Keratinocyte (primary cell): ENCODE measurements around the gene KDM2A. TPM values are rescaled to one million over a fixed set of nuclear protein-coding genes. Genes with fewer than 3 reads are reported as not detected.

Experiments
- DNase-seq: peaks from one replicate; pipeline ENCODE4 v3.0.0-alpha.2; 2011; ENCODE audit warnings: low read depth, missing footprints, low spot score
- FAIRE-seq: peaks from 2 replicates; lab custom pipeline; 2011; peaks lifted over from hg19 to GRCh38; lab: Jason Lieb, UNC
- H2AFZ ChIP-seq: 2 replicates; pipeline ENCODE4 v1.6.0; 2012; ENCODE audit warnings: low read length, control low read depth, inconsistent platforms; ENCODE audit not compliant: control insufficient read depth
- H3K27ac ChIP-seq: 2 replicates; pipeline ENCODE4 v1.5.1; 2011; ENCODE audit warnings: low read length; ENCODE audit not compliant: control insufficient read depth, insufficient read depth
- H3K27me3 ChIP-seq: 3 replicates; pipeline ENCODE4 v1.6.0; 2011; ENCODE audit warnings: low read length; ENCODE audit not compliant: control insufficient read depth, insufficient read depth; ENCODE audit errors: extremely low read depth
- H3K36me3 ChIP-seq, 2 experiments: 2 replicates in 1 of 2; 3 replicates in 1 of 2; pipeline ENCODE4 v1.5.1; 2011; ENCODE audit warnings: low read length in 2 of 2, mild to moderate bottlenecking in 1 of 2; ENCODE audit not compliant: control insufficient read depth in 2 of 2, insufficient read depth in 2 of 2; ENCODE audit errors: extremely low read depth in 1 of 2
- H3K4me1 ChIP-seq: 3 replicates; pipeline ENCODE4 v1.5.1; 2011; ENCODE audit warnings: low read length; ENCODE audit not compliant: control insufficient read depth, insufficient read depth; ENCODE audit errors: extremely low read depth
- H3K4me2 ChIP-seq: 3 replicates; pipeline ENCODE4 v1.6.0; 2011; ENCODE audit warnings: low read depth, low read length; ENCODE audit not compliant: control insufficient read depth, insufficient read depth; ENCODE audit errors: extremely low read depth
- H3K4me3 ChIP-seq, 3 experiments: fragments of 200-600 bp in 1 of 3; sonication (generic) in 1 of 3; 2 replicates in 2 of 3; 3 replicates in 1 of 3; pipeline ENCODE4 v1.5.1; 2011 to 2016; ENCODE audit warnings: low read length in 3 of 3, mild to moderate bottlenecking in 3 of 3, control low read depth in 2 of 3, inconsistent platforms in 1 of 3, low read depth in 1 of 3, mixed read lengths in 1 of 3, mixed run types in 1 of 3, moderate library complexity in 1 of 3; ENCODE audit not compliant: control insufficient read depth in 2 of 3, insufficient read depth in 2 of 3; ENCODE audit errors: extremely low read depth in 1 of 3
- H3K79me2 ChIP-seq: 2 replicates; pipeline ENCODE4 v1.6.0; 2012; ENCODE audit warnings: low read length; ENCODE audit not compliant: control insufficient read depth, insufficient read depth
- H3K9ac ChIP-seq: 3 replicates; pipeline ENCODE4 v1.6.0; 2011; ENCODE audit warnings: low read length; ENCODE audit not compliant: control insufficient read depth, insufficient read depth; ENCODE audit errors: extremely low read depth
- H3K9me1 ChIP-seq: 3 replicates; pipeline ENCODE4 v1.6.0; 2011; ENCODE audit warnings: low read length; ENCODE audit not compliant: control insufficient read depth, insufficient read depth; ENCODE audit errors: extremely low read depth
- H3K9me3 ChIP-seq: 2 replicates; pipeline ENCODE4 v1.5.1; 2012; ENCODE audit warnings: low read depth, low read length; ENCODE audit not compliant: control insufficient read depth
- H4K20me1 ChIP-seq: 3 replicates; pipeline ENCODE4 v1.6.0; 2011; ENCODE audit warnings: low read length; ENCODE audit not compliant: control insufficient read depth, insufficient read depth; ENCODE audit errors: extremely low read depth
- EZH2 ChIP-seq: IDR thresholded peaks from one replicate; pipeline ENCODE4 v1.6.1; 2012; ENCODE audit warnings: inconsistent platforms, mild to moderate bottlenecking, low read length, moderate library complexity
- dilution Hi-C: fragments of 300-500 bp; cut with MboI; formaldehyde crosslinking; loops from one replicate; pipeline ENCODE4 v1.7.0; 2020; ENCODE audit warnings: low sequenced_read_pairs; ENCODE audit not compliant: extremely low pct_ligation_motif_present
- polyA plus RNA-seq, 5 experiments: library from polyadenylated mRNA; depleted of rRNA in 3 of 5; stranded (reverse) in 3 of 5; stranded (forward) in 1 of 5; unstranded in 1 of 5; fragments of >200 nt; gene quantifications; 1 replicate in 1 of 5; 2 replicates in 3 of 5; 3 replicates in 1 of 5; pipeline versions ENCODE4 v1.2.1 to v1.2.3, GENCODE V29; 2011 to 2012; ENCODE audit warnings: missing spikeins in 2 of 5, low read depth in 1 of 5, low replicate concordance in 1 of 5
- TF ChIP-seq, protein P1 (sequence below), 3 experiments: IDR thresholded peaks in 1 of 3; conservative IDR thresholded peaks in 1 of 3; optimal IDR thresholded peaks in 1 of 3; 2 replicates in 2 of 3; 3 replicates in 1 of 3; pipeline versions ENCODE3 to v1.5.1; 2011; ENCODE audit warnings: low read length in 3 of 3, mild to moderate bottlenecking in 3 of 3, moderate library complexity in 2 of 3, control low read depth in 1 of 3, inconsistent platforms in 1 of 3; ENCODE audit not compliant: insufficient read depth in 2 of 3; ENCODE audit errors: extremely low read depth in 1 of 3

Gene KDM2A
- polyA plus RNA-seq, 1 donor (not counting 4 experiments of a cell fraction or from before 2014, with no cell fraction given): 29.9 TPM

GRCh38 chr11:67264877-67265632 is 146.0 kb downstream of the KDM2A start:
- dilution Hi-C loops: no loop called here
- peak; percentile 78 for FAIRE-seq
- Histone ChIP-seq H3K4me2 (peak overlapping the region; percentile 42), H3K9me3 (no peaks in the 10 kb centered on the region), H3K4me1 (peaks cover 79% of the 10 kb centered on the region), H3K9ac (no peak overlapping the region), H3K79me2 (peaks cover 34% of the 10 kb centered on the region), H2AFZ (no peak overlapping the region), H3K27ac (no peak overlapping the region), H4K20me1 (no peaks in the 10 kb centered on the region), H3K9me1 (peaks cover 2% of the 10 kb centered on the region), H3K4me3 (no peak overlapping the region), H3K27me3 (no peaks in the 10 kb centered on the region), H3K36me3 (peaks cover 8 to 10% of the 10 kb centered on the region in 2 experiments)
- no peak for TF ChIP-seq EZH2
- TF ChIP-seq, protein P1, sequence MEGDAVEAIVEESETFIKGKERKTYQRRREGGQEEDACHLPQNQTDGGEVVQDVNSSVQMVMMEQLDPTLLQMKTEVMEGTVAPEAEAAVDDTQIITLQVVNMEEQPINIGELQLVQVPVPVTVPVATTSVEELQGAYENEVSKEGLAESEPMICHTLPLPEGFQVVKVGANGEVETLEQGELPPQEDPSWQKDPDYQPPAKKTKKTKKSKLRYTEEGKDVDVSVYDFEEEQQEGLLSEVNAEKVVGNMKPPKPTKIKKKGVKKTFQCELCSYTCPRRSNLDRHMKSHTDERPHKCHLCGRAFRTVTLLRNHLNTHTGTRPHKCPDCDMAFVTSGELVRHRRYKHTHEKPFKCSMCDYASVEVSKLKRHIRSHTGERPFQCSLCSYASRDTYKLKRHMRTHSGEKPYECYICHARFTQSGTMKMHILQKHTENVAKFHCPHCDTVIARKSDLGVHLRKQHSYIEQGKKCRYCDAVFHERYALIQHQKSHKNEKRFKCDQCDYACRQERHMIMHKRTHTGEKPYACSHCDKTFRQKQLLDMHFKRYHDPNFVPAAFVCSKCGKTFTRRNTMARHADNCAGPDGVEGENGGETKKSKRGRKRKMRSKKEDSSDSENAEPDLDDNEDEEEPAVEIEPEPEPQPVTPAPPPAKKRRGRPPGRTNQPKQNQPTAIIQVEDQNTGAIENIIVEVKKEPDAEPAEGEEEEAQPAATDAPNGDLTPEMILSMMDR (optimal IDR thresholded peaks at IDR 0.05 in 1 of 3, IDR thresholded peaks at IDR 0.05 in 1 of 3, conservative IDR thresholded peaks at IDR 0.05 in 1 of 3; ENCODE audit: extremely low read depth in 1 of 3, insufficient read depth in 2 of 3, low read length in 3 of 3): no peak
- no peak for DNase-seq

- peaks cover 3% of the 10 kb centered on the region for H3K9me1 ChIP-seq
- peaks cover 6% of the 10 kb centered on the region for H4K20me1 ChIP-seq
- peak overlapping the region; percentile 13 for H2AFZ ChIP-seq
- H3K4me2 ChIP-seq: peak overlapping the region; percentile 60
- H3K9me3 ChIP-seq: no peaks in the 10 kb centered on the region
- dilution Hi-C loops: no loop called here
- peaks cover 8 to 10% of the 10 kb centered on the region in 2 experiments for H3K36me3 ChIP-seq
- peaks cover 87% of the 10 kb centered on the region for H3K4me1 ChIP-seq
- no peak for FAIRE-seq
- H3K27ac ChIP-seq: peak overlapping the region; percentile 7
- TF ChIP-seq, protein P1 (optimal IDR thresholded peaks at IDR 0.05 in 1 of 3, IDR thresholded peaks at IDR 0.05 in 1 of 3, conservative IDR thresholded peaks at IDR 0.05 in 1 of 3; ENCODE audit: extremely low read depth in 1 of 3, insufficient read depth in 2 of 3, low read length in 3 of 3): peak in 2 of 3 experiments; percentile 35 to 81
- TF ChIP-seq EZH2: no peak
- peak overlapping the region; percentile 55 for H3K9ac ChIP-seq
- H3K79me2 ChIP-seq: peaks cover 40% of the 10 kb centered on the region
- peak overlapping the region in 2 of 3 experiments; percentile 21 to 45 for H3K4me3 ChIP-seq
- H3K27me3 ChIP-seq: no peaks in the 10 kb centered on the region
- no peak for DNase-seq
Observed at GRCh38 chr11:67265633-67266448, 146.8 kb downstream of the KDM2A start.
